IPS-18a (cell line): ENCODE measurements around the gene CACNA1D.

ENCODE experiments used
- H3K27ac ChIP-seq: one replicate; pipeline ENCODE4 v1.5.1; 2013; ENCODE audit warnings: low read length
- H3K27me3 ChIP-seq: one replicate; pipeline ENCODE4 v1.6.1; 2013; ENCODE audit warnings: mild to moderate bottlenecking, low read length; ENCODE audit not compliant: control insufficient read depth, insufficient read depth
- H3K36me3 ChIP-seq: one replicate; pipeline ENCODE4 v1.6.1; 2013; ENCODE audit warnings: low read depth, low read length; ENCODE audit not compliant: control insufficient read depth
- H3K4me1 ChIP-seq: one replicate; pipeline ENCODE4 v1.6.1; 2013; ENCODE audit warnings: low read depth, low read length; ENCODE audit not compliant: control insufficient read depth
- H3K4me3 ChIP-seq: one replicate; pipeline ENCODE4 v1.5.1; 2013; ENCODE audit warnings: low read length
- H3K9ac ChIP-seq: one replicate; pipeline ENCODE4 v1.6.1; 2013; ENCODE audit warnings: mild to moderate bottlenecking, low read length, moderate library complexity
- H3K9me3 ChIP-seq: one replicate; pipeline ENCODE4 v1.6.1; 2013; ENCODE audit warnings: low read depth, low read length; ENCODE audit not compliant: control insufficient read depth

The CACNA1D gene

GRCh38 chr3:53749448-53749847 lies 255.0 kb downstream of the CACNA1D start:
- H3K36me3 ChIP-seq, result no peaks in the 10 kb centered on the region
- no peaks in the 10 kb centered on the region for H3K27me3 ChIP-seq
- H3K9me3 ChIP-seq, result no peaks in the 10 kb centered on the region
- H3K9ac ChIP-seq, result no peak overlapping the region
- H3K4me3 ChIP-seq, result no peak overlapping the region
- H3K4me1 ChIP-seq, result peaks cover 23% of the 10 kb centered on the region
- H3K27ac ChIP-seq, result no peak overlapping the region

GRCh38 chr3:53750253-53751210 lies 256.1 kb downstream of the CACNA1D start:
- Histone ChIP-seq H3K27me3 (no peaks in the 10 kb centered on the region), H3K9ac (no peak overlapping the region), H3K4me3 (no peak overlapping the region), H3K4me1 (peaks cover 23% of the 10 kb centered on the region), H3K9me3 (no peaks in the 10 kb centered on the region), H3K27ac (no peak overlapping the region), H3K36me3 (no peaks in the 10 kb centered on the region)

- Histone ChIP-seq H3K9me3 (no peaks in the 10 kb centered on the region), H3K27ac (no peak overlapping the region), H3K36me3 (no peaks in the 10 kb centered on the region), H3K4me3 (no peak overlapping the region), H3K4me1 (peaks cover 13% of the 10 kb centered on the region), H3K27me3 (no peaks in the 10 kb centered on the region), H3K9ac (no peak overlapping the region)
Measured at GRCh38 chr3:53753518-53754183, 259.2 kb downstream of the CACNA1D start.

- H3K4me3 ChIP-seq, result no peak overlapping the region
- H3K9ac ChIP-seq, result no peak overlapping the region
- no peaks in the 10 kb centered on the region for H3K27me3 ChIP-seq
- no peaks in the 10 kb centered on the region for H3K36me3 ChIP-seq
- no peaks in the 10 kb centered on the region for H3K9me3 ChIP-seq
- H3K4me1 ChIP-seq, result peaks cover 7% of the 10 kb centered on the region
- H3K27ac ChIP-seq, result no peak overlapping the region
Measured at GRCh38 chr3:53754325-53754724, 259.9 kb downstream of the CACNA1D start.

- no peaks in the 10 kb centered on the region for H3K27me3 ChIP-seq
Measured at GRCh38 chr3:53758846-53759245, 264.4 kb downstream of the CACNA1D start.

GRCh38 chr3:53763353-53763752 lies 268.9 kb downstream of the CACNA1D start:
- no peaks in the 10 kb centered on the region for H3K9me3 ChIP-seq
- H3K9ac ChIP-seq, result no peak overlapping the region
- no peak overlapping the region for H3K27ac ChIP-seq
- no peaks in the 10 kb centered on the region for H3K36me3 ChIP-seq
- peaks cover 2% of the 10 kb centered on the region for H3K4me1 ChIP-seq
- H3K27me3 ChIP-seq, result no peaks in the 10 kb centered on the region
- no peak overlapping the region for H3K4me3 ChIP-seq

More at GRCh38 chr3:53758846-53759245, 264.4 kb downstream of the CACNA1D start:
- Histone ChIP-seq H3K9ac (no peak overlapping the region), H3K4me1 (no peaks in the 10 kb centered on the region), H3K36me3 (no peaks in the 10 kb centered on the region), H3K4me3 (no peak overlapping the region), H3K27ac (no peak overlapping the region), H3K9me3 (no peaks in the 10 kb centered on the region)

- Histone ChIP-seq H3K36me3 (no peaks in the 10 kb centered on the region), H3K9me3 (no peaks in the 10 kb centered on the region), H3K9ac (no peak overlapping the region), H3K4me3 (no peak overlapping the region), H3K27ac (no peak overlapping the region), H3K4me1 (peaks cover 10% of the 10 kb centered on the region), H3K27me3 (no peaks in the 10 kb centered on the region)
Measured at GRCh38 chr3:53764026-53764775, 269.8 kb downstream of the CACNA1D start.

GRCh38 chr3:53765753-53766152 lies 271.3 kb downstream of the CACNA1D start:
- Histone ChIP-seq H3K4me3 (no peak overlapping the region), H3K4me1 (peaks cover 14% of the 10 kb centered on the region), H3K9me3 (no peaks in the 10 kb centered on the region), H3K27ac (no peak overlapping the region), H3K36me3 (no peaks in the 10 kb centered on the region), H3K9ac (no peak overlapping the region), H3K27me3 (no peaks in the 10 kb centered on the region)

- Histone ChIP-seq H3K4me1 (peaks cover 14% of the 10 kb centered on the region), H3K9ac (no peak overlapping the region), H3K9me3 (no peaks in the 10 kb centered on the region), H3K27ac (no peak overlapping the region), H3K4me3 (no peak overlapping the region), H3K27me3 (no peaks in the 10 kb centered on the region), H3K36me3 (no peaks in the 10 kb centered on the region)
Measured at GRCh38 chr3:53766706-53767105, 272.3 kb downstream of the CACNA1D start.

- no peak overlapping the region for H3K27ac ChIP-seq
Measured at GRCh38 chr3:53768478-53769459, 274.4 kb downstream of the CACNA1D start.

More at GRCh38 chr3:53768478-53769459, 274.4 kb downstream of the CACNA1D start:
- H3K9me3 ChIP-seq, result no peaks in the 10 kb centered on the region
- no peak overlapping the region for H3K4me3 ChIP-seq
- H3K36me3 ChIP-seq, result no peaks in the 10 kb centered on the region
- H3K27me3 ChIP-seq, result no peaks in the 10 kb centered on the region
- H3K9ac ChIP-seq, result no peak overlapping the region
- peaks cover 14% of the 10 kb centered on the region for H3K4me1 ChIP-seq
